ENCODE results near the gene TBC1D4. TPM values are rescaled to one million over a fixed set of nuclear protein-coding genes. Genes with fewer than 3 reads are reported as not detected.

Gene TBC1D4
- total RNA-seq, 1 donor from 2014 or later, result 25.6 TPM

DNA sequence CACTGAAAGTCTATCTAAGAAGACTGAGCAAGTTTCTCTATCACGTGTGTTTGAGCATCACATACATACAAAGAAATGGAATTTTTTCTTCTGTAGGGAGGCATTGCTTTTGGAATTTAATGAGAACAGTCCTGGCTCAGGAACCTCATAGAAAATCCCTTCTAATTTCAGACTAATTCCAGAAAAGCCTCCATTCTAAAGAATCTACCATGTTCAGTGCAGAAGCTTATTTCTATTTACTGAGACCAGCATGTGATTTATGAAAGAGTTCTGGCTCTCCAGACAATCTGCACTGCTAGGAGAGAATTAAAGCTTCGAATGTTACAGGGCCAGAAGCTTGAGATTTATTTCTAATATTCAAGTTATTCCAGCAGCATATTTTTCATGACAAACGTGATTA, 186.8 kb downstream of the TBC1D4 start:
- no peak overlapping the region for H3K27ac ChIP-seq (ENCODE audit: low read depth, low read length)
- no peak overlapping the region for H3K9ac ChIP-seq (ENCODE audit: low read length)
- H3K27me3 Mint-ChIP-seq (ENCODE audit: low read depth, unreplicated experiment), result no peaks in the 10 kb centered on the region
- no peaks in the 10 kb centered on the region for H4K20me1 ChIP-seq (ENCODE audit: insufficient read depth, low read length)
- no peak overlapping the region for H3K4me3 Mint-ChIP-seq (ENCODE audit: unreplicated experiment)
- H3K36me3 Mint-ChIP-seq (ENCODE audit: low read depth, unreplicated experiment), result peaks cover 4% of the 10 kb centered on the region
- no peaks in the 10 kb centered on the region for H3K27me3 ChIP-seq (ENCODE audit: insufficient read depth, low read length)
- FAIRE-seq, result no peak
- no peaks in the 10 kb centered on the region for H3K9me3 Mint-ChIP-seq (ENCODE audit: unreplicated experiment)
- H3K4me1 Mint-ChIP-seq (ENCODE audit: low read depth, unreplicated experiment), result peaks cover 12% of the 10 kb centered on the region
- TF ChIP-seq EZH2 (IDR thresholded peaks at IDR 0.05; ENCODE audit: insufficient read depth, low read length), result no peak
- TF ChIP-seq, protein P1, sequence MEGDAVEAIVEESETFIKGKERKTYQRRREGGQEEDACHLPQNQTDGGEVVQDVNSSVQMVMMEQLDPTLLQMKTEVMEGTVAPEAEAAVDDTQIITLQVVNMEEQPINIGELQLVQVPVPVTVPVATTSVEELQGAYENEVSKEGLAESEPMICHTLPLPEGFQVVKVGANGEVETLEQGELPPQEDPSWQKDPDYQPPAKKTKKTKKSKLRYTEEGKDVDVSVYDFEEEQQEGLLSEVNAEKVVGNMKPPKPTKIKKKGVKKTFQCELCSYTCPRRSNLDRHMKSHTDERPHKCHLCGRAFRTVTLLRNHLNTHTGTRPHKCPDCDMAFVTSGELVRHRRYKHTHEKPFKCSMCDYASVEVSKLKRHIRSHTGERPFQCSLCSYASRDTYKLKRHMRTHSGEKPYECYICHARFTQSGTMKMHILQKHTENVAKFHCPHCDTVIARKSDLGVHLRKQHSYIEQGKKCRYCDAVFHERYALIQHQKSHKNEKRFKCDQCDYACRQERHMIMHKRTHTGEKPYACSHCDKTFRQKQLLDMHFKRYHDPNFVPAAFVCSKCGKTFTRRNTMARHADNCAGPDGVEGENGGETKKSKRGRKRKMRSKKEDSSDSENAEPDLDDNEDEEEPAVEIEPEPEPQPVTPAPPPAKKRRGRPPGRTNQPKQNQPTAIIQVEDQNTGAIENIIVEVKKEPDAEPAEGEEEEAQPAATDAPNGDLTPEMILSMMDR (IDR thresholded peaks at IDR 0.05; ENCODE audit: insufficient read depth, low read depth, low read length), result no peak
- peaks cover 3% of the 10 kb centered on the region for H3K36me3 ChIP-seq (ENCODE audit: insufficient read depth, low read length)
- H2AFZ ChIP-seq (ENCODE audit: low read depth, low read length), result no peak overlapping the region
- no peak for DNase-seq (ENCODE audit: low read depth)
- H3K4me2 ChIP-seq (ENCODE audit: low read length), result no peak overlapping the region
- no peaks in the 10 kb centered on the region for H3K9me3 ChIP-seq (ENCODE audit: insufficient read depth, low read depth, low read length)
- no peaks in the 10 kb centered on the region for H3K4me1 ChIP-seq (ENCODE audit: insufficient read depth, low read length)
- H3K4me3 ChIP-seq (ENCODE audit: insufficient read depth, low read depth, low read length), result no peak overlapping the region
- no peaks in the 10 kb centered on the region for H3K79me2 ChIP-seq (ENCODE audit: insufficient read depth, low read length)
- H3K27ac Mint-ChIP-seq (ENCODE audit: unreplicated experiment), result no peak overlapping the region

DNA sequence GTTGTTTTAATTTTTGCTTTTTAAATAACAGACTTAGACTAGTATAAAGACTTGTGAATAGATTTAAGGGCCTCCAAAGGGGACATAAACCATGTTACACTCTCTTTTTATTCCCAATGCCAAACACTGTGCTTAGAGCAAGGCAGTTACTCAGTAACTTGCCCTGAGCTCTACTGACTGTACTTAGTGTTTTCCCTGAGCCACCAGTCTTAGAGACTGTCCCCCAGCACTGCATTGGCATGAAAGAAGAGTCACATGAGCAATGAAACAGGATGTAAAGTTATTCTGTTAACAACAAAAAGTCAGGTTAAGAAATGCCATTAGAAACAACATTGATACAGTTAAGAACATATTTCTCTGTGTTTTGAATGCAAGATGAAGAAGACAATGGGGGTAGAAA, 187.9 kb downstream of the TBC1D4 start:
- Histone ChIP-seq H3K79me2 (ENCODE audit: insufficient read depth, low read length) (no peaks in the 10 kb centered on the region), H3K27ac (ENCODE audit: low read depth, low read length) (no peak overlapping the region), H4K20me1 (ENCODE audit: insufficient read depth, low read length) (no peaks in the 10 kb centered on the region), H2AFZ (ENCODE audit: low read depth, low read length) (no peak overlapping the region), H3K36me3 (ENCODE audit: insufficient read depth, low read length) (peaks cover 3% of the 10 kb centered on the region), H3K9ac (ENCODE audit: low read length) (no peak overlapping the region), H3K4me2 (ENCODE audit: low read length) (no peak overlapping the region), H3K9me3 (ENCODE audit: insufficient read depth, low read depth, low read length) (no peaks in the 10 kb centered on the region), H3K4me3 (ENCODE audit: insufficient read depth, low read depth, low read length) (no peak overlapping the region), H3K4me1 (ENCODE audit: insufficient read depth, low read length) (no peaks in the 10 kb centered on the region), H3K27me3 (ENCODE audit: insufficient read depth, low read length) (no peaks in the 10 kb centered on the region)
- Mint-ChIP-seq H3K4me1 (ENCODE audit: low read depth, unreplicated experiment) (peaks cover 3% of the 10 kb centered on the region), H3K27me3 (ENCODE audit: low read depth, unreplicated experiment) (no peaks in the 10 kb centered on the region), H3K27ac (ENCODE audit: unreplicated experiment) (no peak overlapping the region), H3K9me3 (ENCODE audit: unreplicated experiment) (no peaks in the 10 kb centered on the region), H3K36me3 (ENCODE audit: low read depth, unreplicated experiment) (peaks cover 4% of the 10 kb centered on the region), H3K4me3 (ENCODE audit: unreplicated experiment) (no peak overlapping the region)
- FAIRE-seq, result no peak
- no peak for DNase-seq (ENCODE audit: low read depth)
- no peak for TF ChIP-seq EZH2 (IDR thresholded peaks at IDR 0.05; ENCODE audit: insufficient read depth, low read length)
- TF ChIP-seq, protein P1 (IDR thresholded peaks at IDR 0.05; ENCODE audit: insufficient read depth, low read depth, low read length), result no peak

DNA sequence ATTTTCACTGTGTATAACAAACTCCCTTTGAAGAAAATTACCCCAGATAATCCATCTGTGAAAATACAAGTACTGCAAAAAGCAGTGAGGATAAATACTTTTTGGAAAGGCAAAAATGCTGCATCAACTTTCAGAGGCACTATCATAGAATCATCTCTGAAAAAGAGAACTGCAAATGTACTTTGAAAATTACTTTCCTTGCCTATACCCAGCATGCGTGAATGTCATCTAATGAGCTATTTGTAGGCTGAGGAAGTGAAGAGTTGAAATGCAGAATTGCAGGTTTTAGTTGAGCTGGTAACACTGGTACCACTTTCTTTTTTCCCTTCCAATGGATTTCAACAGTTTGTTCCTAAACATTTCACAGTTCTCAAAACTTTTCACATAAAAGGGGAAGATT, 196.7 kb downstream of the TBC1D4 start:
- no peak overlapping the region for H3K9ac ChIP-seq (ENCODE audit: low read length)
- no peaks in the 10 kb centered on the region for H3K27me3 Mint-ChIP-seq (ENCODE audit: low read depth, unreplicated experiment)
- H2AFZ ChIP-seq (ENCODE audit: low read depth, low read length), result no peak overlapping the region
- peaks cover 20% of the 10 kb centered on the region for H3K36me3 Mint-ChIP-seq (ENCODE audit: low read depth, unreplicated experiment)
- no peaks in the 10 kb centered on the region for H3K36me3 ChIP-seq (ENCODE audit: insufficient read depth, low read length)
- FAIRE-seq (no peak), DNase-seq (ENCODE audit: low read depth) (no peak)
- H3K9me3 Mint-ChIP-seq (ENCODE audit: unreplicated experiment), result peaks cover 15% of the 10 kb centered on the region
- H3K9me3 ChIP-seq (ENCODE audit: insufficient read depth, low read depth, low read length), result no peaks in the 10 kb centered on the region
- TF ChIP-seq EZH2 (IDR thresholded peaks at IDR 0.05; ENCODE audit: insufficient read depth, low read length), result no peak
- H3K4me2 ChIP-seq (ENCODE audit: low read length), result no peak overlapping the region
- no peak overlapping the region for H3K27ac Mint-ChIP-seq (ENCODE audit: unreplicated experiment)
- no peaks in the 10 kb centered on the region for H3K79me2 ChIP-seq (ENCODE audit: insufficient read depth, low read length)
- no peaks in the 10 kb centered on the region for H3K4me1 Mint-ChIP-seq (ENCODE audit: low read depth, unreplicated experiment)
- H3K4me3 ChIP-seq (ENCODE audit: insufficient read depth, low read depth, low read length), result no peak overlapping the region
- H3K27ac ChIP-seq (ENCODE audit: low read depth, low read length), result no peak overlapping the region
- H3K27me3 ChIP-seq (ENCODE audit: insufficient read depth, low read length), result no peaks in the 10 kb centered on the region
- no peaks in the 10 kb centered on the region for H4K20me1 ChIP-seq (ENCODE audit: insufficient read depth, low read length)
- H3K4me1 ChIP-seq (ENCODE audit: insufficient read depth, low read length), result no peaks in the 10 kb centered on the region
- no peak overlapping the region for H3K4me3 Mint-ChIP-seq (ENCODE audit: unreplicated experiment)

Data from astrocyte (in vitro differentiated cells and primary cell).